Measurements from ENCODE around the gene PLD1.
"Not testable (repeated sequence)": the region's sequence is repeated elsewhere in the genome, so short reads cannot be mapped to it uniquely, and the experiment has no call there.

PLD1 gene, protein sequence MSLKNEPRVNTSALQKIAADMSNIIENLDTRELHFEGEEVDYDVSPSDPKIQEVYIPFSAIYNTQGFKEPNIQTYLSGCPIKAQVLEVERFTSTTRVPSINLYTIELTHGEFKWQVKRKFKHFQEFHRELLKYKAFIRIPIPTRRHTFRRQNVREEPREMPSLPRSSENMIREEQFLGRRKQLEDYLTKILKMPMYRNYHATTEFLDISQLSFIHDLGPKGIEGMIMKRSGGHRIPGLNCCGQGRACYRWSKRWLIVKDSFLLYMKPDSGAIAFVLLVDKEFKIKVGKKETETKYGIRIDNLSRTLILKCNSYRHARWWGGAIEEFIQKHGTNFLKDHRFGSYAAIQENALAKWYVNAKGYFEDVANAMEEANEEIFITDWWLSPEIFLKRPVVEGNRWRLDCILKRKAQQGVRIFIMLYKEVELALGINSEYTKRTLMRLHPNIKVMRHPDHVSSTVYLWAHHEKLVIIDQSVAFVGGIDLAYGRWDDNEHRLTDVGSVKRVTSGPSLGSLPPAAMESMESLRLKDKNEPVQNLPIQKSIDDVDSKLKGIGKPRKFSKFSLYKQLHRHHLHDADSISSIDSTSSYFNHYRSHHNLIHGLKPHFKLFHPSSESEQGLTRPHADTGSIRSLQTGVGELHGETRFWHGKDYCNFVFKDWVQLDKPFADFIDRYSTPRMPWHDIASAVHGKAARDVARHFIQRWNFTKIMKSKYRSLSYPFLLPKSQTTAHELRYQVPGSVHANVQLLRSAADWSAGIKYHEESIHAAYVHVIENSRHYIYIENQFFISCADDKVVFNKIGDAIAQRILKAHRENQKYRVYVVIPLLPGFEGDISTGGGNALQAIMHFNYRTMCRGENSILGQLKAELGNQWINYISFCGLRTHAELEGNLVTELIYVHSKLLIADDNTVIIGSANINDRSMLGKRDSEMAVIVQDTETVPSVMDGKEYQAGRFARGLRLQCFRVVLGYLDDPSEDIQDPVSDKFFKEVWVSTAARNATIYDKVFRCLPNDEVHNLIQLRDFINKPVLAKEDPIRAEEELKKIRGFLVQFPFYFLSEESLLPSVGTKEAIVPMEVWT

GRCh38 chr3:171809861-171810628, at the start of gene PLD1:
TSS of gene PLD1 (minus strand) at chr3:171810483. CDS start at chr3:171738051, 72,432 bp downstream.
- DNase-seq: peak; percentile 91

GRCh38 chr3:171858770-171859169, 48.5 kb upstream of the PLD1 start:
- DNase-seq: not testable (repeated sequence)

DNA sequence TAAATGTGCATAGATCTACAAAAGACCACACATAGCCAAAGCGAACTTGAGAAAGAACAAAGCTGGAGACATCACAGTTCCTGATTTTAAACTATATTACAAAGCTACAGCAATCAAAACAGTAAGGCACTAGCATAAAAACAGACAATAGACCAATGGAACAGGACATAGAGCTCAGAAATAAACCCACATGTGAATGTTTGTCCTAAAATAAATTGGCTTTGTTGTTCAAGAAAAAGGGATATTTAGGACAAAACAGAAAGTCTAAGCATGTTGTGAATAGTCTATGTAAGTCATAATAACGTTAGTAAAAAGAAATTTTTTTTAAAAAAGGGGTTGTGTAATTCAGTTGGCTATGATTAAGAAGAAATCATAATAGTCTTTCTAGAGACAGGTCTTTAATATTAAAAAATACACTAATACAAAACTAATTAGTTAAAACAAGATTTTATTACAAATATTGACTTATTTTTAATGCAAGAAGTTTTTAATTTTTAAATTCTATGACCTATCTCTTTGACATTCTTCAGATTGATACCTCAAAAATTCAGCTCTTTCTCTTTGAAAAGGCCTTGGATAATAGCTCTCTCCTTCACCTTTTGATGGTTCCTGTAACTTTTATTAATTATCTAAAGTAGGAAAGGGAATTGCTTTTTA, 44.5 kb upstream of the PLD1 start:
- no peak for DNase-seq

DNA sequence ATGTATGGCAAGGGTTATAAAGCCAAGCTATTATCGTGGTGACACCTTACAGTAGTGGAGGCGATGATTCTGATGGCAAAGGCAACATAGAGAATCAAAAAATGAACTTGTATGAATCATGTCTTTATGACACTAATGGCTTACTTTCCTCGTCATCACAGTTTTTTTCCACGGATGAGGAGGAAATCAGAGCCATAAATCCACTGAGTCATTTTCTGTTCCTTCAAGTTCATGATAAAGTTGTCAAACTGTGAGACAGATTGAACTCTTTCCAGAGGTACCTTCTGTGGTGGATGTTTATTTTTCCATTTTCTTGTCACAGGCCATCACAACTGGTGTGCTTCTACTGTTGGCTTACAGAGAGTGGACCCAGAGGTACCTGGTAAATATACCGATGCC, 41.4 kb upstream of the PLD1 start:
- no peak for DNase-seq

DNA sequence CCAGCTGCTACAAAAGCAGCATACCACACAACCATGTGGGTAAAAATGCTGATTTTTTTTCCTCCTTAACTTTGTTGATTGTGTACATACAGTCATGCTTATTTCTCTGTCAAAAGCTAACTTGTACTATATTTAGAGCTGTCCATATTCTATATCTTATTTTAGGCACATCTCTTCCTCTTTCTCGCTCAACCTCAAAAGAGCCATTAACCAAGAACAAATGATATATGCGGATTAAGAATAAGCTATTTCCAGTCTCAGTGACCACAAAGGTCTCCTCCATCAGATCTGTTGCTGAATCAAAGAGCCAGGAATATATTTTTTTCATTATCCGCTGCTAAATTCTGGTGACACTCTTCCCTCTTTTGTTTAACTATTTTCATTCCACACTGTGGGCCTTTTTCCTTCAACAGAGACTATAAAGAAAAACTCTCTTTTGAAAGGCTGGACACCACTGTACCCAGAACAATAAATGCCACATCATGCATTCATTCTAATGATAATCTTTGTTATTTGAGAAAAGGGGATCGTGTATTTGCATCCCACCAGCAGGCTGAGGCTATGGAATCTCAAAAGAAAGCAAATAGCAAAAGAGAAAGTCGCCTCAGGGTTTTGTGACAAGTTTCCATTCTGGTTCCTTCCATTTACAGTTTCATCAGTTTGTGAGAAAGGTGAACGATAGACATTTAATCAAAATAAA, 40.8 kb upstream of the PLD1 start:
- peak; percentile 72 for DNase-seq

- peak; percentile 60 for DNase-seq
These were observed 40.2 kb upstream of the PLD1 start for GRCh38 chr3:171850320-171850959.

DNA sequence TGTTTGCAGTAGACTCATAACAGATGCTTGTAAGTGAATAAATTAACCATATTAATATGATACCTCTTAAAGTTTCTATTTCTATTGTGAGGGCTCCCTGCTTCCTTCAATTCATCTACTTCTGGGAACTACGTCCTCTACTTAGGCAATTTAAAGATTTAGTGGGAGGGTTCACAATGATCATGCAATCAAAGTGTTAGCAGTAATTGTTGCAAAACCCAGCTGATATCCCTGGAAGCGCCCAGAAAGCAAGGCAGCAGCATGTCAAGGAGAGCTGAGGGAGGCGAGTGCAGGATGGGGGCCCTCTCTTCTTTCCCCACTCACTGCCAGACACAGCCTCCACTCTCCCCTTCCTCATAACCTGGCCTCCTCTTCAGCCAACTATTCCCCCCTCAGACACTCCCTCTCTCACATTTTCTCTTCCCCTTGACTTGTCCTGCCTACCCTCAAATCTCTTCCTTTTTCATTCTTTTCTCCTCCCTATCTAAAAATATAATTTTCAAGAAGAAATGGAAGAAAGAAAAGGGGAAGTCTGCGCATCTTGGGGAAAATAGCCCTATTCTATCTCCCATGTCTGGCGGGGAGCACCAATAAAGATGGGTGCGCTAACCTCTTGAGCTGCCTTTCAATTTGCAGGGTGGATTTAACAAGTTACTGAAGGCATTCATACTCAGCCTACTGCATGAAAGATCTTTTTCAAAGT, 39.5 kb upstream of the PLD1 start:
- DNase-seq: no peak

DNA sequence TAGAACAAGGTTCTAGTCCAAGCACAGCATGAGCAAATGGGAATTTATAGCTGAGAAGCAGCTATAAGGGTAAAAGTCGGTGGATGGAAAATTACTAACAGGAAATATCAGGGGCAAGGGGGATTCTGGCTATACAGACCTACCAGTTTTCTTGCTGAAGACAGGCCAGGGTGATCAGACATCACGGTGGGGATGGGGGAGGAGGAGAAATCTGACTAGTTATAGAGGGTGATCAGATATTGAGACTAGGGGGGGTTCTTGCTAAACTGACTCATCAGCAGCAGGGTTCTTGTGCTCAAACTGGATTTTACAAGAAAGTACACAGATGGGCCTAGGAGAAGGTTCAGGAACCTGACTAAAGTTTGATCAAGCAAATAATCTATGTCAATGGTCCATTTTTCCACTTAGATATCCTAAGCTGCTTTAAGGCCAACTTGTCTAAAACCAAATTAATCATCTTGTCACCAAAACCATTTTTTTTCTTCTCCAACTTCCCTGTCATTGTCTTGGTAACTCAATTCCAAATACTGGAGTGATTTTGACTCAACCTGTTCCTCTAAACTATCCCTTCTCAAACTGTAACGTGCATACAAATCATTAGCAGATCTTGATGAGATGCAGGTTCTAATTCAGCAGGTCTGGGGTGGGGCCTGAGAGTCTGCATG, 37.4 kb upstream of the PLD1 start:
- DNase-seq: no peak

DNA sequence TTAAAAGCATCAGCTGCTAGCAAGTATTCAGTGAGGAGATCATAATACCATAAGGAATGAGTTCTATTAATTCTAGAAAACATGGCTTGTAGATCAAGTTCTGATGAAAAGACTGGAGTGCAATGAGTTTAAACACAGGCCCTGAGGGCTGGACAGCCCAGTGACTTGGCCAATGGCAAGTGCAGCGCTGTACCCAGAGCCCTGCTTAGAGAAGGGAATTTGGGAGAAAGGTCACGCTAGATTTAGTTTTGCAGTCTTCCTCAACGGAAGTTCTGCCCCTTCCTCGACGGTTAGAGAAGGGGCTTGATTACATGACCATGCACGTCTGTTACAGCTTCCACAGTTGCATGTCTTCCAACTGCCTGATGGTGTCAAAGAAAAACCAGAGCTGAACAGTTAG, 36.9 kb upstream of the PLD1 start:
- DNase-seq: no peak

DNA sequence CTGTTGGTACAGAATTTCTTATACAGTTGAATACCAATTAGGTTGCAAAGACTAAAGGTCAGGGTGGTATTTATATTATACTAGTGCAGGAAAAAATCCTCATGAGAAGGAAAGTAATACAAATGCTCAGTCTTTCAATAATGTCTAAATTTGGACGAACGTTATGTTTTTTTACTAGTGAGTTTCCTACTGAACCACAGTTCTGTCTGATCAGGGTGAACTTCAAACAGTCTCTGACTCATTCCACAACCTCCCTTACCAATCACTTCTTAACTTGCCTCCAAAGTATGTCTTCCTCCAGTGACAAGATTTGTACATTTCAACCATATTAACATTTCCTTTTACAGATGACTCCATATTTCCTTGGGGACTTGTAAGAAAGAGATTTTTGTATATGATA, 36.3 kb upstream of the PLD1 start:
- DNase-seq: no peak

DNA sequence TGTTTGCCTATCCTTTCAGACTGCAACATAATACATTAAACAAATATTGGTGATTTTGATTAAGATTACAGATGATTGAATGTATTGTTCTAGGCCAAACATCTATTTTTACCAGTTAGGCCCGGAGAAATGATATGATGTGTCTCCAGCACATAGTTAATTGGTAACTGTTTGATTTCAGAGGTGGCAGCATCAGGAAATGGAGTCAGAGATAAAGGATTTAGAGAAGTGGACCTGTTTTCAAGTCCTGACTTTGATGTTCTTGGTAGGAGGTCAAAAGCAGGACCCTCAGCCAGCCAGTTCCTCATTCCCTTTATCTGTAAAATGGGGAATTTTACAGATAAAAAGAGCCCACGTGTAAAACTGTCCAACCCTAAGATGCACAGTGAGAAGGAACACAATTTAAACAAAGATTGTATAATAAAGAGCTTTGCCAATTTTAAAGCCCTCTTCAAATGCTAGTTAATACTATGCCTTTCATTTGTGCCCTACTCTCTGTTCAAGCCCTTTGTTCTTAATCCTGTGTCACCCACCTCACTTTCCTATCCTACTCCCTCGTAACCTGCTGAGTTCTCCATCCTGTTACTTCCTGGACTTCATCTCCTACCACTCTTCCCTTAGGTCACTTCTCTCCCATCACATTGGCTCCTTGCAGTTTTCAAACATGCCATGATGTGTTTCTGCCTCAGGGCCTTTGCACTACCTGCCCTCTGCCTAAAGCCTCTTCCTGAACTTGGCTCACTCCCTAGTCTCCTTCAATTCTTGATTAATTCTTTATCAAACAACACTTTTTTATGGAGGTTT, 35.4 kb upstream of the PLD1 start:
- DNase-seq: no peak

- no peak for DNase-seq
These were observed 34.6 kb upstream of the PLD1 start for GRCh38 chr3:171844873-171845272.

- DNase-seq: no peak
These were observed 32.7 kb upstream of the PLD1 start, which contains the start of gene TMEM212 for GRCh38 chr3:171842864-171843518. TSS of gene TMEM212 (plus strand) at chr3:171843349. CDS start at chr3:171843384, 35 bp downstream.

- DNase-seq: peak; percentile 59
These were observed 31.3 kb upstream of the PLD1 start for GRCh38 chr3:171841620-171842000.

GRCh38 chr3:171840811-171841619, 30.7 kb upstream of the PLD1 start:
- DNase-seq: no peak

DNA sequence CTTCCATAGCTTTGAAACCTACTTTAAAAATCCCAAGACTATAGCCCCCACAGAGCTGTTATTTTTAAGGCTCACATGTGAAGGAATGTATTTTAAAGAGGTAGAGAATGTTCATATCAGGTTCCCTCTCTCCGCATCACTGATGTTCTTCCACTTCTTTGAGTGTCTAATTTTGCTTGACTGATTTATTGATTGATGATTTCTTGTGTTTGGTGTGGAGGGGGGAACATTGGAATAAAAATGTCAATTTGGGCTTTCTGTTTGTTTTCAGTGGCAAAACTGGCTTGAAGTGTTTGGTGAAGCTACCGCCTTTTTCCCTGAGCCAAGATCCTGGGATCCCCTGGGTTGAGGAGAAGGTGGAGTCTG, 30.1 kb upstream of the PLD1 start:
- DNase-seq: no peak

- DNase-seq: no peak
These were observed 29.0 kb upstream of the PLD1 start for GRCh38 chr3:171839270-171839669.
